Endothelial cell of umbilical vein (primary cell): ENCODE data around the gene BIN1. TPM values are rescaled to one million over a fixed set of nuclear protein-coding genes. Genes with fewer than 3 reads are reported as not detected.

ENCODE experiments used
- BruUV-seq: library from RNA; stranded (reverse); fragments of 400-500 nt; replicated peaks from 2 replicates; lab custom pipeline; 2021; lab: Mats Ljungman, UMichigan
- CTCF ChIA-PET: fragments of 300-600, 350-600 bp; sonication (Branson Sonifier 250); formaldehyde crosslinking; loops from one replicate; lab custom pipeline; 2021; ENCODE audit warnings: antibody characterized with exemption, inconsistent platforms; lab: Charles Lee
- POLR2A ChIA-PET: fragments of 300-600, 350-600 bp; sonication (Branson Sonifier 250); formaldehyde crosslinking; loops from one replicate; lab custom pipeline; 2021; ENCODE audit warnings: antibody characterized with exemption, inconsistent platforms; lab: Charles Lee
- DNase-seq: peaks from one replicate; pipeline ENCODE4 v3.0.0-alpha.2; 2011; ENCODE audit warnings: low read depth, low spot score
- FAIRE-seq: peaks from 2 replicates; lab custom pipeline; 2011; peaks lifted over from hg19 to GRCh38; lab: Jason Lieb, UNC
- H2AFZ ChIP-seq: 2 replicates; pipeline ENCODE4 v1.6.0; 2012; ENCODE audit warnings: low read depth, low read length, control low read depth, inconsistent platforms
- H3K27ac ChIP-seq: 2 replicates; pipeline ENCODE4 v1.5.1; 2011; ENCODE audit warnings: low read depth, mild to moderate bottlenecking, control low read depth, low read length, moderate library complexity; ENCODE audit not compliant: insufficient read depth
- H3K27me3 ChIP-seq, 2 experiments: 2 replicates each; pipeline versions ENCODE4 v1.6.0 to v1.6.1; 2011; ENCODE audit warnings: low read length in 2 of 2, mixed read lengths in 1 of 2; ENCODE audit not compliant: control insufficient read depth in 2 of 2, insufficient read depth in 2 of 2
- H3K36me3 ChIP-seq, 2 experiments: 2 replicates in 1 of 2; 3 replicates in 1 of 2; pipeline ENCODE4 v1.5.1; 2011; ENCODE audit warnings: low read length in 2 of 2, mild to moderate bottlenecking in 1 of 2, moderate library complexity in 1 of 2; ENCODE audit not compliant: control insufficient read depth in 2 of 2, insufficient read depth in 2 of 2; ENCODE audit errors: extremely low read depth in 1 of 2
- H3K4me1 ChIP-seq: 3 replicates; pipeline ENCODE4 v1.5.1; 2011; ENCODE audit warnings: mild to moderate bottlenecking, low read length; ENCODE audit not compliant: control insufficient read depth, insufficient read depth; ENCODE audit errors: extremely low read depth
- H3K4me2 ChIP-seq: 2 replicates; pipeline ENCODE4 v1.6.1; 2011; ENCODE audit warnings: low read length, control low read depth, mixed read lengths; ENCODE audit not compliant: insufficient read depth
- H3K4me3 ChIP-seq, 3 experiments: fragments of 200-600 bp in 1 of 3; sonication (generic), shearing (Covaris generic) in 1 of 3; replicated peaks in 1 of 3; 2 replicates each; pipeline ENCODE4 v1.5.1; 2011 to 2016; ENCODE audit warnings: control low read depth in 3 of 3, low read length in 3 of 3, mild to moderate bottlenecking in 2 of 3, inconsistent platforms in 1 of 3, low read depth in 1 of 3, moderate library complexity in 1 of 3; ENCODE audit not compliant: insufficient read depth in 1 of 3
- H3K79me2 ChIP-seq: 2 replicates; pipeline ENCODE4 v1.6.0; 2012; ENCODE audit warnings: low read length, inconsistent platforms; ENCODE audit not compliant: control insufficient read depth, insufficient read depth
- H3K9ac ChIP-seq: replicated peaks from 2 replicates; pipeline ENCODE3; 2011; ENCODE audit warnings: low read length, control low read depth; ENCODE audit not compliant: insufficient read depth; ENCODE audit errors: extremely low read depth
- H3K9me1 ChIP-seq: replicated peaks from 3 replicates; pipeline ENCODE4 v1.6.0; 2011; ENCODE audit warnings: mild to moderate bottlenecking, low read length; ENCODE audit not compliant: control insufficient read depth, insufficient read depth; ENCODE audit errors: extremely low read depth
- H3K9me3 ChIP-seq: replicated peaks from 2 replicates; pipeline ENCODE4 v1.5.1; 2012; ENCODE audit warnings: low read length, inconsistent platforms; ENCODE audit not compliant: control insufficient read depth, insufficient read depth
- H4K20me1 ChIP-seq: replicated peaks from 2 replicates; pipeline ENCODE3; 2011; ENCODE audit warnings: mild to moderate bottlenecking, low read length; ENCODE audit not compliant: control insufficient read depth, insufficient read depth; ENCODE audit errors: extremely low read depth
- CTCF ChIP-seq, 2 donors: IDR thresholded peaks; 1 replicate in 1 of 2; 2 replicates in 1 of 2; pipeline ENCODE4 v1.5.1; 2011; ENCODE audit warnings: low read length in 2 of 2, mild to moderate bottlenecking in 2 of 2, moderate library complexity in 2 of 2, control low read depth in 1 of 2, inconsistent platforms in 1 of 2, low read depth in 1 of 2; ENCODE audit not compliant: insufficient read depth in 1 of 2; ENCODE audit errors: extremely low read depth in 1 of 2
- EZH2 ChIP-seq: IDR thresholded peaks from 2 replicates; pipeline ENCODE4 v1.6.1; 2012; ENCODE audit warnings: borderline replicate concordance, low read depth, mild to moderate bottlenecking, moderate library complexity, low read length, inconsistent platforms; ENCODE audit not compliant: severe bottlenecking
- FOS ChIP-seq: IDR thresholded peaks from 2 replicates; pipeline ENCODE4 v1.6.1; 2011; ENCODE audit warnings: mild to moderate bottlenecking, low read length, moderate library complexity, borderline replicate concordance; ENCODE audit not compliant: insufficient read depth
- GATA2 ChIP-seq: IDR thresholded peaks from 2 replicates; pipeline ENCODE4 v1.7.0; 2011; ENCODE audit warnings: low read depth, mild to moderate bottlenecking, moderate library complexity, mixed read lengths, low read length; ENCODE audit not compliant: insufficient read length, insufficient read depth
- JUN ChIP-seq: IDR thresholded peaks from 2 replicates; pipeline ENCODE4 v1.6.1; 2011; ENCODE audit warnings: borderline replicate concordance, low read depth; ENCODE audit not compliant: insufficient read length, insufficient read depth
- MAX ChIP-seq: IDR thresholded peaks from 2 replicates; pipeline ENCODE4 v1.6.1; 2011; ENCODE audit not compliant: insufficient read depth, insufficient read length
- MYC ChIP-seq: IDR thresholded peaks from one replicate; pipeline ENCODE4 v1.6.1; 2011; ENCODE audit warnings: mild to moderate bottlenecking, low read depth, low read length
- POLR2A ChIP-seq: IDR thresholded peaks from 2 replicates; pipeline ENCODE4 v1.6.1; 2012; ENCODE audit warnings: low read depth, mild to moderate bottlenecking, control low read depth, low read length
- POLR2AphosphoS5 ChIP-seq: IDR thresholded peaks from 2 replicates; pipeline ENCODE4 v1.6.1; 2012; ENCODE audit warnings: low read depth, mild to moderate bottlenecking, control low read depth, low read length, moderate library complexity; ENCODE audit not compliant: insufficient read depth
- dilution Hi-C: fragments of 300-500 bp; cut with MboI; formaldehyde crosslinking; loops from one replicate; pipeline ENCODE4 v1.15.0; 2019; ENCODE audit warnings: low sequenced_read_pairs; ENCODE audit not compliant: extremely low pct_ligation_motif_present
- intact Hi-C: fragments of 100-400 bp; cut with micrococcal nuclease; formaldehyde crosslinking; loops from one replicate; pipeline ENCODE4 v1.10.0; 2022
- polyA plus RNA-seq, 4 experiments: library from polyadenylated mRNA; depleted of rRNA in 3 of 4; stranded (reverse) in 3 of 4; unstranded in 1 of 4; fragments of >200 nt; gene quantifications; 2 replicates each; pipeline versions ENCODE4 v1.2.1 to v1.2.3, GENCODE V29; 2011 to 2012; ENCODE audit warnings: missing spikeins in 1 of 4
- total RNA-seq: library from RNA; stranded (reverse); gene quantifications from 2 replicates; pipeline ENCODE4 v1.2.3, GENCODE V29; 2021

The BIN1 gene
- total and polyA plus RNA-seq, 2 donors (not counting 3 experiments of a cell fraction or from before 2014, with no cell fraction given) = 26.3 to 36.9 TPM

GRCh38 chr2:127081826-127082633 is 24.9 kb downstream of the BIN1 start:
- dilution Hi-C loops (no loop called here), intact Hi-C loops (loop anchor here (5.0 kb wide), 1 partner anchor 90 kb away; no protein-coding TSS in a partner anchor)
- TF ChIP-seq MYC (no peak), JUN (no peak), MAX (no peak), FOS (no peak), GATA2 (no peak), EZH2 (no peak), POLR2A (no peak), POLR2AphosphoS5 (no peak), CTCF (IDR thresholded peaks at IDR 0.05; ENCODE audit: extremely low read depth in 1 of 2, insufficient read depth in 1 of 2, low read depth in 1 of 2, low read length in 2 of 2) (no peak)
- no peak for DNase-seq
- no peaks in the 10 kb centered on the region for H4K20me1 ChIP-seq
- CTCF ChIA-PET = interaction anchor here (1.1 to 6.9 kb wide), 2 partner anchors 13 to 25 kb away, joined by 3 to 51 read pairs; partner anchors contain the start of gene BIN1
- H3K9me1 ChIP-seq = no peaks in the 10 kb centered on the region
- no peak overlapping the region for H3K4me3 ChIP-seq
- no TSS peak for BruUV-seq
- H2AFZ ChIP-seq = no peak overlapping the region
- no peaks in the 10 kb centered on the region for H3K36me3 ChIP-seq
- peaks cover 24% of the 10 kb centered on the region for H3K4me1 ChIP-seq
- peaks cover 16% of the 10 kb centered on the region for H3K79me2 ChIP-seq
- no peak overlapping the region for H3K4me2 ChIP-seq
- no peak for FAIRE-seq
- no peaks in the 10 kb centered on the region for H3K27me3 ChIP-seq
- POLR2A ChIA-PET = no interaction called here
- no peaks in the 10 kb centered on the region for H3K9me3 ChIP-seq
- H3K9ac ChIP-seq = no peak overlapping the region
- no peak overlapping the region for H3K27ac ChIP-seq
